ENCODE data around the gene ORAI3. TPM values are rescaled to one million over a fixed set of nuclear protein-coding genes. Genes with fewer than 3 reads are reported as not detected.

ORAI3 gene
- total and polyA plus RNA-seq, 2 of the 13 experiments (the other 11 are each of a cell fraction or from before 2014, with no cell fraction given) = 11.4 to 32.0 TPM

- Histone ChIP-seq H3K9ac (ENCODE audit: insufficient read depth, low read depth, low read length) (no peak overlapping the region), H3K27ac (ENCODE audit: extremely low read length, insufficient read depth, low read length) (no peak overlapping the region), H4K20me1 (ENCODE audit: insufficient read depth, low read length) (no peaks in the 10 kb centered on the region; the same call in 1 of the 2 replicates), H3K4me3 (replicated peaks in 1 of 3; ENCODE audit: insufficient read depth in 1 of 3, low read depth in 2 of 3, low read length in 3 of 3) (no peak overlapping the region), H3K79me2 (ENCODE audit: insufficient read depth, low read length) (no peaks in the 10 kb centered on the region), H3K4me1 (ENCODE audit: insufficient read depth, low read length) (peaks cover 18% of the 10 kb centered on the region), H3K36me3 (replicated peaks in 1 of 2; ENCODE audit: control insufficient read depth in 1 of 2, insufficient read depth in 2 of 2, low read length in 2 of 2) (peaks cover 11 to 17% of the 10 kb centered on the region in 2 experiments; a peak in 4 of 5 replicates), H3K9me3 (ENCODE audit: low read length) (no peaks in the 10 kb centered on the region), H3K4me2 (ENCODE audit: low read depth, low read length) (no peak overlapping the region), H2AFZ (ENCODE audit: low read length) (no peak overlapping the region), H3K27me3 (ENCODE audit: control insufficient read depth in 1 of 2, insufficient read depth in 2 of 2, low read length in 2 of 2) (no peaks in the 10 kb centered on the region; a peak in 1 of 5 replicates)
- BruUV-seq (replicated peaks) = no TSS peak
- WGBS (ENCODE audit: low lambda C conversion rate) = 88% methylated on average over 10 of the region's 10 CpGs
- ATAC-seq = no peak
- in situ Hi-C loops (cut with HindIII; ENCODE audit: extremely low pct_ligation_motif_present, low pct_unique_long_range_greater_than_20kb) = no loop called here
- FAIRE-seq = no peak
- ChIA-PET CTCF (ENCODE audit: low intra/inter-chr PET ratio, low total read pairs) (no interaction called here), POLR2A (interaction anchor here (1.0 to 2.4 kb wide), 2 partner anchors 16 to 24 kb away, joined by 3 to 8 read pairs; partner anchors contain the start of gene ORAI3)
- DNase-seq (ENCODE audit: low spot score) = no peak
- intact Hi-C loops (cut with micrococcal nuclease; ENCODE audit: unreplicated experiment) = loop anchor here (10.0 kb wide), 1 partner anchor 231 kb away; the partner anchor contains the start of gene SRCAP
- TF ChIP-seq ZNF552 (CRISPR knock-in tag; IDR thresholded peaks at IDR 0.05; ENCODE audit: borderline replicate concordance) = no peak
- TF ChIP-seq ATRX (CRISPR knock-in tag; IDR thresholded peaks at IDR 0.05; ENCODE audit: borderline replicate concordance) = no peak
- no peak for TF ChIP-seq SNAPC4 (CRISPR knock-in tag; IDR thresholded peaks at IDR 0.05)
- no peak for TF ChIP-seq SYNCRIP (IDR thresholded peaks at IDR 0.05; ENCODE audit: insufficient read depth, low read depth, low read length)
- TF ChIP-seq ETV6 (CRISPR knock-in tag; conservative IDR thresholded peaks at IDR 0.05) = no peak
- no peak for TF ChIP-seq EED (CRISPR knock-in tag; IDR thresholded peaks at IDR 0.05)
- no peak for TF ChIP-seq RBM22 (optimal IDR thresholded peaks at IDR 0.05; ENCODE audit: low read length)
- TF ChIP-seq CAMTA2 (CRISPR knock-in tag; IDR thresholded peaks at IDR 0.05; ENCODE audit: borderline replicate concordance) = no peak
- no peak for TF ChIP-seq ZNF280B (CRISPR knock-in tag; IDR thresholded peaks at IDR 0.05; ENCODE audit: borderline replicate concordance)
- no peak for TF ChIP-seq ZBTB33 (CRISPR knock-in tag; IDR thresholded peaks at IDR 0.05)
- TF ChIP-seq TGIF2 (CRISPR knock-in tag; IDR thresholded peaks at IDR 0.05) = no peak
- no peak for TF ChIP-seq ZGPAT (CRISPR knock-in tag; IDR thresholded peaks at IDR 0.05)
- TF ChIP-seq ZNF121 (CRISPR knock-in tag; IDR thresholded peaks at IDR 0.05) = no peak
Measured at GRCh38 chr16:30925995-30926811, 22.7 kb upstream of the ORAI3 start.
